A673 (cell line): ENCODE measurements around the gene TMEM271.

Experiments
- CTCF ChIP-seq: fragments of 300-800, 200-600 bp; sonication (generic); conservative IDR thresholded peaks from 2 replicates; pipeline ENCODE4 v1.5.1; 2017; ENCODE audit warnings: low read depth, mild to moderate bottlenecking, antibody characterized with exemption, low read length, moderate library complexity, mixed read lengths
- EZH2 ChIP-seq: fragments of 200-600 bp; sonication (generic); IDR thresholded peaks from 2 replicates; pipeline ENCODE4 v1.6.1; 2017; ENCODE audit warnings: borderline replicate concordance, low read depth, mild to moderate bottlenecking, mixed read lengths, antibody characterized with exemption, low read length; ENCODE audit not compliant: poor library complexity, severe bottlenecking

GRCh38 chr4:545612-546011 is 30.5 kb downstream of the TMEM271 start:
- TF ChIP-seq CTCF, result no peak
- no peak for TF ChIP-seq EZH2
